ENCODE measurements around the gene VPS13D. TPM values are rescaled to one million over a fixed set of nuclear protein-coding genes. Genes with fewer than 3 reads are reported as not detected.
A peak's percentile ranks its signal among the peaks of the same experiment; 100 is the strongest.

The VPS13D gene
- total RNA-seq, 2 donors from 2014 or later: 76.1 to 99.9 TPM

DNA sequence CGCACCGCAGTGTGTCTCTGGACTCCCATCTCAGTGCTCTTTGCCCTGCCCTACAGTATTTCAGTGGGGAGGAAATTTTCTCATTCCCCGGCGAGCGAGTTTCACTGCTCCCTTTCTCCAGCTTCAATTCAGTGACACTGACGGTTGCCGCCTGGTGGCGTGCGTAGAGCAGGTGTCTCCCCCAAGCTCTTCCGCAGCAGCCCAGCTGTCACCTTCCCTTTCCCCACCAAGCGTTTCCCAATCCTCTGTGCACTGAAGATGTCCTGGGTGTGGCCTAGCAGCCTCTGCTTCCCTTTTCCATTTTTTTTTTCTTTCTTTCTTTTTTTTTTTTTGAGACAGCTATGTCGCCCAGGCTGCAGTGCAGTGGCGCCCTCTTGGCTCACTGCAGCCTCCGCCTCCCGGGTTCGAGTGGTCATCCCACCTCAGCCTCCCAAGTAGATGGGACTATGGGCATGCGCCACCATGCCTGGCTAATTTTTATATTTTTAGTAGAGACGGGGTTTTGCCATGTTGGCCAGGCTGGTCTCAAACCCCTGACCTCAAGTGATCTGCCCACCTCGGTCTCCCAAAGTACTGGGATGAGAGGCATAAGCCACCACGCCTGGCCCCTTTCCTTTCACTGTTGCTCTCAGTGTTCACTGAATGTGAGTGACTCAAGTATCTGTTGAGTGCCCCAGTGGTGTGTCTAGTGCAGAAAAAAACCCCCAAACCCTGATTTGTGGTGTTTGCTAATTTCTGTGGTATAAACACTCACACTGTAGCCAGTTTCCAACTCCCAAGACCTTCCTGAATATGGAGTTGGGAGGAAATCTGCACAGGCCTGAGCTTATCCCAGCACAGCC is 33.0 kb upstream of the VPS13D start:
- no peak for ATAC-seq
- intact Hi-C loops (cut with DNase I, micrococcal nuclease): no loop called here
- no peak for DNase-seq

DNA sequence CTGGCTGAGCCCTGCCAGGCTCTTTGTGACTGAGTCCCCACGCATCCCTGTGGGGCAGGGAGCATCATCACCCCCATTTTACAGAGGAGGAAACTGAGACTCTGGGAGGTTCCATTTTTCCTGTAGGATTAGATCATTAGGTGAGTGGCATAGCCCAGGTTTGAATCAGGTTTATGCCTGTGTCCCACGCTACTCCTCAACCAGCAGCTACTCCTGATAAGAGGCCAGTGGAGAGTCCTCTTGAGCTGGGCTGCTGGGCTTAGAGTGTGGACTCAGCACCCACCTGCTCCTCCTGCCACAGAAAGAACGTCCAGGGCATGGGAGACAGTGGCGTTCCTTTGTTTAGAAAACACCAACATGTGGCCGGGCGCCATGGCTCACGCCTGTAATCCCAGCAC is 32.3 kb upstream of the VPS13D start:
- no peak for DNase-seq
- intact Hi-C loops (cut with DNase I, micrococcal nuclease): no loop called here

GRCh38 chr1:12200208-12200607 is 29.6 kb upstream of the VPS13D start:
- ATAC-seq (no peak), DNase-seq (no peak)
- intact Hi-C loops (cut with DNase I, micrococcal nuclease): no loop called here

More for the DNA sequence above, 32.3 kb upstream of the VPS13D start:
- no peak for ATAC-seq

DNA sequence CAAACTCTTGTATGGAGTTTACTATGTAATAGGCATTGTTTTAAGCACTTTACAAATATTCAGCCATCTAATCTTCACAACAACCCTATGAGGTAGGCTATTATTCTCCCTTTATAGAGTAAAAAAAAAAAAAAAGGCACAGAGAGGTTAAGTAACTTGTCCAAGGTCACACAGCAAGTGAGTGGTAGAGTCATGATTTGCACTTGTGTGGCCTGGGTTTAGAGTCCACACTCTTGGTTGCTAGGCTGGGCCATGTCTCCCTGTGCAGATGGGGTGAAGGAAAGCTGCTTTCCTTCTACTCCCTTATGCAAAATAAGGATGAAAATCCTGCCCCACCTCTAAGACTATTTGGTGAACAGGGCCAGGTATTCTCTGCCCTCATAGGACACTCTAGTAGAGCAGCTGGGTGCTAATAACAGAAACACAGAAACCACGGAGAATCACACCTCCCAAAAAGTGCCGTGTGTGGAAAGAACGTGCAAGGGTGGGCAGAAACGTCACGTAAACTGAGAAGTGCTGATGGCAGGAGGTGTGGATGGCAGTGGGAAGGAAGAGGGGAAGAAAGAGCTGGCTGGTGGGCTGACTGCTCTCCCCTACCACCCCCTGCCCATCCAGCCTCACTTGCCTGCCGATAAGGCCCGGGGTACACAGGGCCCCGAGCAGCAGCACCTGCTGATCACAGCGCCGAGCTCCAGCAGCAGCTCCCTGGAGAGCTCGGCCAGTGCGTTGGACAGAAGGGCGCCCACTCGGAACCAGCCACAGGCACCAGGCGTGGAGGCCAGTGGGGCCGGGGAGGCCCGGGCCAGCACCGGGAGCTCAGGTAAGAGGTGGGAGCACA is 28.3 kb upstream of the VPS13D start:
- ATAC-seq (no peak), DNase-seq (no peak)
- intact Hi-C loops (cut with DNase I, micrococcal nuclease): no loop called here

- ATAC-seq (no peak), DNase-seq (no peak)
- intact Hi-C loops (cut with DNase I, micrococcal nuclease): no loop called here
Observed at GRCh38 chr1:12202190-12202497, 27.7 kb upstream of the VPS13D start.

DNA sequence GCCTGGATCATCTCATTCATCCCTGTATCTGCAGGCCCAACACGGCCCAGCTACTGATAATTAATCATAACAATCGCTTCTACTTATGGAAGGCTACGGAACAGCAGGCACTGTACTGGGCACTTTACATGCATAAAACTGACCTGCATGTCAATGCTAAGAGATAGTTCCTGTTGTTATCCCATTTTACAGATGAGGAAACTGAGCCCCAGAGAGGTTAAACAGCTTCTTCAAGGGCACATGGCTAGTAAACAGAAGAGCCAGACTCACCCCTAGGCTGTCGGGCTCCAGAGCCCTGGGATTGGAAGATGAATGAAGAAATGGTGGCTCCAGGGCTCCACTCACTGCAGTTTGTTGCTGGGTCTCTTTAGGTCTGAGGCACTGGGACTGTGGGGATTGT is 27.3 kb upstream of the VPS13D start:
- DNase-seq: no peak
- ATAC-seq: no peak
- intact Hi-C loops (cut with DNase I, micrococcal nuclease): no loop called here

GRCh38 chr1:12203216-12204007 is 26.4 kb upstream of the VPS13D start:
- intact Hi-C loops (cut with DNase I, micrococcal nuclease): no loop called here
- ATAC-seq (no peak), DNase-seq (no peak)

- intact Hi-C loops (cut with DNase I, micrococcal nuclease): no loop called here
- no peak for ATAC-seq
Observed at GRCh38 chr1:12204140-12204539, 25.7 kb upstream of the VPS13D start.

GRCh38 chr1:12204754-12205658 is 24.8 kb upstream of the VPS13D start:
- DNase-seq (no peak), ATAC-seq (no peak)
- intact Hi-C loops (cut with DNase I, micrococcal nuclease): loop anchor here in 1 of 2 donors (5.0 kb wide), 1 partner anchor 78 kb away; no protein-coding TSS in a partner anchor

More at GRCh38 chr1:12204140-12204539, 25.7 kb upstream of the VPS13D start:
- no peak for DNase-seq

- intact Hi-C loops (cut with DNase I, micrococcal nuclease): loop anchor here in 1 of 2 donors (5.0 kb wide), 1 partner anchor 79 kb away; no protein-coding TSS in a partner anchor
- DNase-seq: no peak
Observed at GRCh38 chr1:12206238-12206637, 23.6 kb upstream of the VPS13D start.

DNA sequence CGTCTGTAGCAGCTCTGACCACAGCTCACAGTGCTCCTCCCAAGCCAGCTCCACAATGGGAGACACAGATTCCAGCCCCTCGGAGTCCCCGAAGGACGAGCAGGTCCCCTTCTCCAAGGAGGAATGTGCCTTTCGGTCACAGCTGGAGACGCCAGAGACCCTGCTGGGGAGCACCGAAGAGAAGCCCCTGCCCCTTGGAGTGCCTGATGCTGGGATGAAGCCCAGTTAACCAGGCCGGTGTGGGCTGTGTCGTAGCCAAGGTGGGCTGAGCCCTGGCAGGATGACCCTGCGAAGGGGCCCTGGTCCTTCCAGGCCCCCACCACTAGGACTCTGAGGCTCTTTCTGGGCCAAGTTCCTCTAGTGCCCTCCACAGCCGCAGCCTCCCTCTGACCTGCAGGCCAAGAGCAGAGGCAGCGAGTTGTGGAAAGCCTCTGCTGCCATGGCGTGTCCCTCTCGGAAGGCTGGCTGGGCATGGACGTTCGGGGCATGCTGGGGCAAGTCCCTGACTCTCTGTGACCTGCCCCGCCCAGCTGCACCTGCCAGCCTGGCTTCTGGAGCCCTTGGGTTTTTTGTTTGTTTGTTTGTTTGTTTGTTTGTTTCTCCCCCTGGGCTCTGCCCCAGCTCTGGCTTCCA is 22.9 kb upstream of the VPS13D start:
- no peak for ATAC-seq
- intact Hi-C loops (cut with DNase I, micrococcal nuclease): loop anchor here in 1 of 2 donors (5.0 kb wide), 1 partner anchor 80 kb away; no protein-coding TSS in a partner anchor
- DNase-seq: no peak

More at GRCh38 chr1:12206238-12206637, 23.6 kb upstream of the VPS13D start:
- no peak for ATAC-seq

- ATAC-seq: peak; percentile 13
- intact Hi-C loops (cut with DNase I, micrococcal nuclease): loop anchor here (2.0 to 5.0 kb wide), 2 partner anchors 81 to 83 kb away; no protein-coding TSS in a partner anchor
- DNase-seq: no peak
Observed at GRCh38 chr1:12208271-12208670, 21.6 kb upstream of the VPS13D start.

- ATAC-seq (peak; percentile 93), DNase-seq (peak; percentile 62 to 89)
- intact Hi-C loops (cut with DNase I, micrococcal nuclease): loop anchor here (2.0 to 5.0 kb wide), 2 partner anchors 82 to 84 kb away; no protein-coding TSS in a partner anchor
Observed at GRCh38 chr1:12208764-12209494, 20.9 kb upstream of the VPS13D start.

DNA sequence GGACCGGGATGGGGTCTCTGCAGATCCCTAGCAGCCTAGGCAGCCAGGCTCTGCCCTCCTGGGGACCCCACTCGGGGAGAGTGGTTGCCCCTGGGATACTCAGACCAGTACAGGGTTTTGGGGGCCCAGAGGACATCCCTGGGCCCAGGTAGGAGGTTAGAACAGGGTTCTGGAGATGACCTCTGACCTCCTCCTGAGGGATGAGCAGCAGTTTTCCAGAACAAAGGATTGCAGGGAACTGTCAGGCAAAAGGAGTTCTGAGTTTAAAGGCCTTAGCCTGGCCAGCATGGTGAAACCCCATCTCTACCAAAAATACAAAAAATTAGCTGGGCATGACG is 20.4 kb upstream of the VPS13D start:
- intact Hi-C loops (cut with DNase I, micrococcal nuclease): loop anchor here (2.0 to 5.0 kb wide), 2 partner anchors 82 to 85 kb away; no protein-coding TSS in a partner anchor
- no peak for ATAC-seq

DNA sequence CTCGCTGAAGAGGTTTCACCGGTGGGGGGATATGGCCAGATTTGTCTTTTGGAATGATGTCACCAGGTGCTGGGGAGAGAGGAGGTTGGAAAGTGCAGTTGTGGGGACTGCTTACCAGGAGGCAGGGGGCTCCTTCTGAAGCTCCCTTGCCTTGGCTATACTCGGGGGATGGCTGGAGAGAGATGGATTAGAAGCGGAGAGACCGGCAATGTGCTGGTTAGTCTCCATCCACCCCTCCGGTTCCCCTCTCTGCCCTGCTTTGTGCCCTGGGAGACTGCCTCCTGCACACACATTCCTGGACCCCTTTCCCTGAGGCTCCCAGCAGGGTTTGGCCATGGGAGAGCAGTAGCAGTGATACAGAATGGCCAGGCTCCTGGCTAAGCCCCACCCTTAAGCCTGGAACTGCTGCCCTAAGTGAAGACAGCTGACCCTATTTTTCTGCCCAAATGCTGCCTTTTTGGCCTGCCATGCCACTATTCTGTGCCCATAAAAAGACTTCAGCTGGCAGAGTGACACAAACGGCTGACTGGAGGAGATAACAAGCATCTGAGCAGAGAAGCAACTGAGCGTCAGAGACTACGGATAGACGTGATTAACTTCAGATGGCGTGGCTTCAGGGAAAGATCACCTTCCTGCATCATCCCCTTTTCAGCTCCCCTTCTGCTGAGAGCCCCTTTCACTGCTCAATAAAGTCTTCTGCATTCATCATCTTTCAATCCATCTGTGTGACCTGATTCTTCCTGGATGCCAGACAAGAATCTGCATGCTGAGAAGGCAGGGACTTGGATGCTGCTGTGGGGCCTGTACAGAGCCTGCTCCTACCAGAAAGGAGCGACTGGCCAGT is 14.5 kb upstream of the VPS13D start:
- DNase-seq (no peak), ATAC-seq (no peak)
- intact Hi-C loops (cut with DNase I, micrococcal nuclease): no loop called here

More for the DNA sequence above, 20.4 kb upstream of the VPS13D start:
- DNase-seq: no peak

GRCh38 chr1:12219800-12220199 is 10.0 kb upstream of the VPS13D start:
- ATAC-seq (no peak), DNase-seq (no peak)
- intact Hi-C loops (cut with DNase I, micrococcal nuclease): no loop called here
